ENCODE results near the gene F10. TPM values are rescaled to one million over a fixed set of nuclear protein-coding genes. Genes with fewer than 3 reads are reported as not detected.
"Not testable (repeated sequence)": the region's sequence is repeated elsewhere in the genome, so short reads cannot be mapped to it uniquely, and the experiment has no call there.

F10 gene
- total RNA-seq, 1 donor from 2014 or later = 12.3 TPM

GRCh38 chr13:113160983-113161382 is 38.4 kb downstream of the F10 start:
- no peak overlapping the region for H3K27ac Mint-ChIP-seq
- H3K36me3 Mint-ChIP-seq = no peaks in the 10 kb centered on the region
- no peaks in the 10 kb centered on the region for H3K9me3 Mint-ChIP-seq
- H3K4me3 Mint-ChIP-seq = no peak overlapping the region
- peaks cover 5% of the 10 kb centered on the region for H3K4me1 Mint-ChIP-seq
- no peak for TF ChIP-seq CTCF (IDR thresholded peaks at IDR 0.05; ENCODE audit: unreplicated experiment)
- peaks cover 37% of the 10 kb centered on the region for H3K27me3 Mint-ChIP-seq (ENCODE audit: low read depth)
- no peak for DNase-seq (ENCODE audit: low spot score in 2 of 2, unreplicated experiment in 2 of 2)

- TF ChIP-seq CTCF (IDR thresholded peaks at IDR 0.05; ENCODE audit: unreplicated experiment) = no peak
- Mint-ChIP-seq H3K4me3 (no peak overlapping the region), H3K27me3 (ENCODE audit: low read depth) (peaks cover 37% of the 10 kb centered on the region), H3K27ac (no peak overlapping the region), H3K9me3 (no peaks in the 10 kb centered on the region), H3K4me1 (peaks cover 5% of the 10 kb centered on the region), H3K36me3 (peaks cover 3% of the 10 kb centered on the region)
- no peak for DNase-seq (ENCODE audit: low spot score in 2 of 2, unreplicated experiment in 2 of 2)
Measured at GRCh38 chr13:113161433-113161832, 38.8 kb downstream of the F10 start.

DNA sequence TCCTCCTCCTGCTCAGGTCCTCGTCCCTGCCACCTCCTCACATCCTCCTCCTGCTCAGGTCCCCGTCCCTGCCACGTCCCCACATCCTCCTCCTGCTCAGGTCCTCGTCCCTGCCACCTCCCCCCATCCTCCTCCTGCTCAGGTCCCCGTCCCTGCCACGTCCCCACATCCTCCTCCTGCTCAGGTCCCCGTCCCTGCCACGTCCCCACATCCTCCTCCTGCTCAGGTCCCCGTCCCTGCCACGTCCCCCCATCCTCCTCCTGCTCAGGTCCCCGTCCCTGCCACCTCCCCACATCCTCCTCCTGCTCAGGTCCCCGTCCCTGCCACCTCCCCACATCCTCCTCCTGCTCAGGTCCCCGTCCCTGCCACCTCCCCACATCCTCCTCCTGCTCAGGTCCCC is 39.4 kb downstream of the F10 start:
- not testable (repeated sequence) for H3K9me3 Mint-ChIP-seq; H3K36me3 Mint-ChIP-seq; H3K4me3 Mint-ChIP-seq; H3K4me1 Mint-ChIP-seq; DNase-seq (ENCODE audit: low spot score in 2 of 2, unreplicated experiment in 2 of 2); H3K27ac Mint-ChIP-seq
- peaks cover 37% of the 10 kb centered on the region for H3K27me3 Mint-ChIP-seq (ENCODE audit: low read depth)

DNA sequence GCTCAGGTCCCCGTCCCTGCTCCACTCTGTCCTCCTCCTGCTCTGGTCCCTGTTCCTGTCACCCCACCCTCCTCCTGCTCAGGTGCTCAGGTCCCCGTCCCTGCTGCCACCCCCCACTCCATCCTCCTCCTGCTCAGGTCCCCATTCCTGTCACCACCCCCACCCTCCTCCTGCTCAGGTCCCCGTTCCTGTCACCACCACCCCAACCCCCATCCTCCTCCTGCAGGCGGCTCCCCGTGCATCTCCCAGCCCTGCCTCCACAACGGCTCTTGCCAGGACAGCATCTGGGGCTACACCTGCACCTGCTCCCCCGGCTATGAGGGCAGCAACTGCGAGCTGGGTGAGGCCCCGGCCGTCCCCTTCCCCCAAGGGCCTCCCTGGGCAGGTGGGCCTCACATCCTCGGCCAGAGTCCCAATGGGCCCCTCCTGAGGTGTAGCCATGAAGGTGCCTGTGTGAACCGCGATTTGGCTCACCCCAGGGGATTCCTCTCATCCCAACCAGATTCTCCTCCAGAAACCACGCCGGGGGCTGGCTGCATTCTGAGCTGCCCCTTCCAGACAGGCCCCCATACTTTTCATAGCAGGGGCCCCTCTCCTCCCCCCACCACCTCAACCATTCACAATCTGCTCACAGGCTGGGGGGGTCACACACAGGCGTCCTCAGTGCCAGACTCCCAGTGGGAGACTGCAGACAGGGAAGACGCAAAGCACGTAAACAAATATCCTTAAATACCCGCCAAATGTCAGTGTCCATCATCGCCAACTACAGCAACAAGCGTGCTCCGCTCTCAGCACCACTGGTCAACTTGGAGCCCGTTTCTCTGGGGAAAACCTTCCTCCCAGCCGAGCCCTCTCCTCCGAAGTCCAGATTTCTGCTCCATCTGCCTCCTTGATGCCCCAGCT is 40.4 kb downstream of the F10 start:
- H3K36me3 Mint-ChIP-seq = peaks cover 14% of the 10 kb centered on the region
- no peak for DNase-seq (ENCODE audit: low spot score in 2 of 2, unreplicated experiment in 2 of 2)
- no peak overlapping the region for H3K27ac Mint-ChIP-seq
- peaks cover 33% of the 10 kb centered on the region for H3K27me3 Mint-ChIP-seq (ENCODE audit: low read depth)
- TF ChIP-seq CTCF (IDR thresholded peaks at IDR 0.05; ENCODE audit: unreplicated experiment) = no peak
- peaks cover 5% of the 10 kb centered on the region for H3K4me1 Mint-ChIP-seq
- no peak overlapping the region for H3K4me3 Mint-ChIP-seq
- peaks cover 11% of the 10 kb centered on the region for H3K9me3 Mint-ChIP-seq

GRCh38 chr13:113164492-113164891 is 41.9 kb downstream of the F10 start:
- Mint-ChIP-seq H3K4me3 (no peak overlapping the region), H3K4me1 (peaks cover 5% of the 10 kb centered on the region), H3K27me3 (ENCODE audit: low read depth) (peaks cover 33% of the 10 kb centered on the region), H3K27ac (no peak overlapping the region), H3K36me3 (peaks cover 24% of the 10 kb centered on the region), H3K9me3 (peaks cover 18% of the 10 kb centered on the region)
- DNase-seq (ENCODE audit: low spot score in 2 of 2, unreplicated experiment in 2 of 2) = no peak
- TF ChIP-seq CTCF (IDR thresholded peaks at IDR 0.05; ENCODE audit: unreplicated experiment) = no peak

GRCh38 chr13:113166266-113166665 is 43.7 kb downstream of the F10 start:
- no peak for DNase-seq (ENCODE audit: low spot score in 2 of 2, unreplicated experiment in 2 of 2)
- Mint-ChIP-seq H3K27ac (no peak overlapping the region), H3K36me3 (peaks cover 35% of the 10 kb centered on the region), H3K27me3 (ENCODE audit: low read depth) (peaks cover 21% of the 10 kb centered on the region), H3K9me3 (peaks cover 18% of the 10 kb centered on the region), H3K4me1 (peaks cover 4% of the 10 kb centered on the region), H3K4me3 (no peak overlapping the region)
- no peak for TF ChIP-seq CTCF (IDR thresholded peaks at IDR 0.05; ENCODE audit: unreplicated experiment)

Data from mesothelial cell of epicardium (in vitro differentiated cells).